ENCODE results near the gene SYTL1. TPM values are rescaled to one million over a fixed set of nuclear protein-coding genes. Genes with fewer than 3 reads are reported as not detected.

The SYTL1 gene
- total RNA-seq, 3 donors from 2014 or later (not counting 1 experiment from before 2014, with no cell fraction given), result 244 to 312 (median 273) TPM

DNA sequence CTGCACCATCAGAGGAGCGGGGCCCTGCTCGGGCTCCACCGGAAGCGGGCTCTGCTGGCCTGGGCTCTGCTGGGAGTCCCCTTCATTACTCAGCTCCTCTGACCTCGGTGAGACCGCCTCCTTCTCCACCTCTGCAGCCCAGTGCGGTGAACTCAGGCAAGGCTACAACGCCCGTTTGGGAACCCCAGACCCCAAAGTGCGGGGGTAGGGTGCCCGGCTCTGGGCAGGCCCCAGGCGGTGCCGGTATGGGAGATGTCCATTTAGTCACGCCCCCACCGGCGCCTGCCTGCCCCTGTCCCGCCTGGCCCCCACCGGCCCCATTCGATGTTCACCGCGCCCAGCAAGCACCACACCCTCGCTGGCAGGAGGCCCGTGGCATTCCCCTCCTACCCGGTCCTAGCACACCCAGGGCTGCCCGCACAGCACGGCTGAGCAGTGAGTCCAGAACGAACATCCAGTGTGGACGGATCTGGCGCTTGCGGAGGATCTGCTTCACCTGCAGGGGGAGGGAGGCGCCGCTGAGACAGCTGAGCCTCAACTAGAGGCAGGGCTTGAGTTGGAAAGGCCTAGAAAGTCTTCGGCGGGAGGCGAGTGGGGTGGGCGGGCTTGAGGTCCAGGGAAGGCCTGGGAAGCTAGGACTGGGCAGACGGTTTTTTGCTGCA, 14.9 kb downstream of the SYTL1 start:
- peaks cover 50% of the 10 kb centered on the region for H3K4me1 ChIP-seq (ENCODE audit: control insufficient read depth, insufficient read depth, low read length)
- 75% methylated on average over 37 of the region's 37 CpGs for WGBS (ENCODE audit: insufficient coverage)

DNA sequence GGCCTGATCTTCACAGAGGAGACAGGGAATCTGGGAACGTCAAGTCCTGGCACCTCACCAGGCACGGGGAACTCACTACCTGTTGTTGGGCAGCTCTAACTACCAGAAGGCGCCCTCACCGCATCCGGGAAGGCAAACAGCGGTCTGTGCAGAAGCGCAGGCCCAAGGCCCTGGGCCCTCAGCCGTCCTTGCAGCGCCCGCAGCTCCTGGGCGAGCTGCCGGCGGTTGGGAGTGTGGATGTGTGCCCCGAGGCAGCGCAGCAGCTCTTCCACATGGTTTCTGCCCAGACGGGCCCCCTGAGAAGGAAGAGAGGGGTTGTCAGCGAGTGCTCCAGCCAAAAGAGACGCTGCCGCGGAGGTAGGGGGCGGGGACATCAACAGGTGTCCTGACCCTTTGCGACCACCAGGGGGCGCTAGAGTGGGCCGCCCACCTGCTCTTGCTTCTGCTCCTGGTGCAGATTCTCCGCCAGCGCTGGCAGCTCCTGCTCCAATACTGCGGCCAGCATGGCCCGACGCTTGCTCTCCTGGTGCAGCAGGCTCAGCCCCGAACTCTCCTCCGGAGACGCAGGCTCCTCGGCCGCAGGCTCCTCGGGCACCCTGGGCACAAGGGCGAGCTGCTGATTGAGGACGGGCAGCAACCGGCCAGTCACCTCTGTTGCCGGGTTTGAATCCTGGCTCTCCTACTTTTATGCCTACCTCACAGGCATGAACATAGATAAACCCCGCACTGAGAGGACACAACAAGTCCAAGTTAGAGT, 15.6 kb downstream of the SYTL1 start:
- Mint-ChIP-seq H3K27ac (peak overlapping the region; percentile 78 to 84), H3K4me3 (peak overlapping the region; percentile 77), H3K9me3 (no peaks in the 10 kb centered on the region), H3K27me3 (ENCODE audit: low read depth in 2 of 2) (no peaks in the 10 kb centered on the region), H3K4me1 (peaks cover 25 to 41% of the 10 kb centered on the region in 2 donors), H3K36me3 (no peaks in the 10 kb centered on the region)
- Histone ChIP-seq H3K27ac (ENCODE audit: low read length) (peak overlapping the region; percentile 74), H3K4me1 (ENCODE audit: control insufficient read depth, insufficient read depth, low read length) (peaks cover 50% of the 10 kb centered on the region), H3K4me3 (ENCODE audit: low read length) (peak overlapping the region; percentile 61), H3K9me3 (ENCODE audit: control insufficient read depth, insufficient read depth, low read length) (no peaks in the 10 kb centered on the region), H3K36me3 (ENCODE audit: control insufficient read depth, insufficient read depth, low read length) (peaks cover 4% of the 10 kb centered on the region), H3K27me3 (ENCODE audit: control insufficient read depth, insufficient read depth, low read length) (no peaks in the 10 kb centered on the region)
- 16% methylated on average over 40 of the region's 40 CpGs for WGBS (ENCODE audit: insufficient coverage)
- peak; percentile 70 to 91 (median 75) for ATAC-seq
- TF ChIP-seq, protein P1, sequence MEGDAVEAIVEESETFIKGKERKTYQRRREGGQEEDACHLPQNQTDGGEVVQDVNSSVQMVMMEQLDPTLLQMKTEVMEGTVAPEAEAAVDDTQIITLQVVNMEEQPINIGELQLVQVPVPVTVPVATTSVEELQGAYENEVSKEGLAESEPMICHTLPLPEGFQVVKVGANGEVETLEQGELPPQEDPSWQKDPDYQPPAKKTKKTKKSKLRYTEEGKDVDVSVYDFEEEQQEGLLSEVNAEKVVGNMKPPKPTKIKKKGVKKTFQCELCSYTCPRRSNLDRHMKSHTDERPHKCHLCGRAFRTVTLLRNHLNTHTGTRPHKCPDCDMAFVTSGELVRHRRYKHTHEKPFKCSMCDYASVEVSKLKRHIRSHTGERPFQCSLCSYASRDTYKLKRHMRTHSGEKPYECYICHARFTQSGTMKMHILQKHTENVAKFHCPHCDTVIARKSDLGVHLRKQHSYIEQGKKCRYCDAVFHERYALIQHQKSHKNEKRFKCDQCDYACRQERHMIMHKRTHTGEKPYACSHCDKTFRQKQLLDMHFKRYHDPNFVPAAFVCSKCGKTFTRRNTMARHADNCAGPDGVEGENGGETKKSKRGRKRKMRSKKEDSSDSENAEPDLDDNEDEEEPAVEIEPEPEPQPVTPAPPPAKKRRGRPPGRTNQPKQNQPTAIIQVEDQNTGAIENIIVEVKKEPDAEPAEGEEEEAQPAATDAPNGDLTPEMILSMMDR (IDR thresholded peaks at IDR 0.05), result peak; percentile 99
- intact Hi-C loops (cut with micrococcal nuclease), result loop anchor here (2.0 kb wide), 2 partner anchors 31 to 35 kb away; partner anchors contain the start of gene TMEM222
- DNase-seq, result peak; percentile 81 to 91

More for the DNA sequence above, 14.9 kb downstream of the SYTL1 start:
- peak overlapping the region; percentile 77 for H3K4me3 Mint-ChIP-seq
- peaks cover 25 to 41% of the 10 kb centered on the region in 2 donors for H3K4me1 Mint-ChIP-seq
- TF ChIP-seq, protein P1 (IDR thresholded peaks at IDR 0.05), result no peak
- H3K27me3 Mint-ChIP-seq (ENCODE audit: low read depth in 2 of 2), result no peaks in the 10 kb centered on the region
- H3K27ac Mint-ChIP-seq, result peak overlapping the region; percentile 78 to 84
- H3K9me3 ChIP-seq (ENCODE audit: control insufficient read depth, insufficient read depth, low read length), result no peaks in the 10 kb centered on the region
- H3K4me3 ChIP-seq (ENCODE audit: low read length), result peak overlapping the region; percentile 61
- DNase-seq (peak; percentile 42 to 63), ATAC-seq (peak; percentile 58 to 81 (median 67))
- peak overlapping the region; percentile 74 for H3K27ac ChIP-seq (ENCODE audit: low read length)
- no peaks in the 10 kb centered on the region for H3K36me3 Mint-ChIP-seq
- intact Hi-C loops (cut with micrococcal nuclease), result loop anchor here (1.0 to 2.0 kb wide), 3 partner anchors 14 to 34 kb away; partner anchors contain the start of genes SYTL1 and TMEM222
- no peaks in the 10 kb centered on the region for H3K9me3 Mint-ChIP-seq
- H3K27me3 ChIP-seq (ENCODE audit: control insufficient read depth, insufficient read depth, low read length), result no peaks in the 10 kb centered on the region
- peaks cover 5% of the 10 kb centered on the region for H3K36me3 ChIP-seq (ENCODE audit: control insufficient read depth, insufficient read depth, low read length)

DNA sequence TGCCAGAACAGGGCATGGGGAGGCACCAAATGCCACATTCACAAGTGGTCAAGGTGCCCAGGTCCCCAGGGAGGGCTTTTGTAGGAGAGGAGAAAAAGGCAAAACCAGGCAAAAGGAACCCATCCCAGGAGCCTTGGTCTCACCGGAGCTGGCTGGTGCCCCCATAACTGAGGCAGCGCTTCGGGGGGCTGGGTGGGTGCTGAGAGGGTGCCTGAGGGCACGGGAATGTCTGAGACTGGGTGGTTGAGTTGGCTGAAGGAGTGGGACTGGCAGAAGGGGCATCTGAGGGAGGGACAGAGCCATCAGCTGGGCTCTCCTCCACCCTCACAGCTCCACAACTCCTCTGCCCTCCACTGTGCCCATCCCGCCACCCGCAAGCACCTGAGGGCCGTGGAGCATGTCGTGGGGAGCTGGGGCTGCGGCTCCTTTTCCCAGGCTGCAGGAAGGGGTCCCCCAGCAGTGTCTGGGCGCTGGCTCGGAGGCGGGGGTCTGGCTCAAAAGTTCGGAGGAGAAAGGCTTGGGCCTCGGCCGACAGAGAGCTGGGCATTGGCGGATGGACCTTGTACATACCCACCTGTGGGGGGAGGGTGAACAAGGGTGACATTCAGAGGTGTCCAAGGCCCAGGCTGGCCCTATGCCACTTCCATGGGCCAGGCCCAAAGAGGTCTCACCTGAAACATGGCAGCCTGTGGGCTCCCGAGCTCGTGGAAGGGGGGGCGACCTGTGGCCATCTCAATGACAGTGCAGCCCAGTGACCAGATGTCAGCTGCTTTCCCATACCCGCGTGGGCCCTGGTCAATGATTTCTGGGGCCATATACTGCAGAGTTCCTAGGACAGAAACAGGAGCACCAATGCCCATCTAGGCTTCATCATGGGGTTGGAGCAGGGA, 16.5 kb downstream of the SYTL1 start:
- H3K36me3 ChIP-seq (ENCODE audit: control insufficient read depth, insufficient read depth, low read length), result no peaks in the 10 kb centered on the region
- H3K27me3 ChIP-seq (ENCODE audit: control insufficient read depth, insufficient read depth, low read length), result no peaks in the 10 kb centered on the region
- Mint-ChIP-seq H3K4me3 (peak overlapping the region; percentile 77), H3K9me3 (no peaks in the 10 kb centered on the region), H3K27me3 (ENCODE audit: low read depth in 2 of 2) (no peaks in the 10 kb centered on the region), H3K4me1 (peaks cover 25 to 41% of the 10 kb centered on the region in 2 donors), H3K27ac (peak overlapping the region; percentile 78 to 84), H3K36me3 (no peaks in the 10 kb centered on the region)
- H3K4me3 ChIP-seq (ENCODE audit: low read length), result no peak overlapping the region
- H3K9me3 ChIP-seq (ENCODE audit: control insufficient read depth, insufficient read depth, low read length), result no peaks in the 10 kb centered on the region
- ATAC-seq, result no peak
- H3K27ac ChIP-seq (ENCODE audit: low read length), result no peak overlapping the region
- no peak for DNase-seq
- WGBS (ENCODE audit: insufficient coverage), result 96% methylated on average over 21 of the region's 21 CpGs
- intact Hi-C loops (cut with micrococcal nuclease), result no loop called here
- TF ChIP-seq, protein P1 (IDR thresholded peaks at IDR 0.05), result no peak
- H3K4me1 ChIP-seq (ENCODE audit: control insufficient read depth, insufficient read depth, low read length), result peaks cover 50% of the 10 kb centered on the region
